Prostate gland (tissue), 2 donors: ENCODE results near the gene EEF1G.

Source experiments
- CTCF ChIP-seq, 4 experiments: fragments of 200-600 bp in 2 of 4; fragments of 450-650 bp in 2 of 4; sonication (generic) in 2 of 4; IDR thresholded peaks; 1 replicate in 3 of 4; 2 replicates in 1 of 4; pipeline ENCODE4 v1.5.1; 2016 to 2019; ENCODE audit warnings: antibody characterized with exemption in 4 of 4, mild to moderate bottlenecking in 2 of 4, moderate library complexity in 2 of 4
- POLR2A ChIP-seq: fragments of 450-650 bp; IDR thresholded peaks from one replicate; pipeline ENCODE4 v1.6.1; 2016; ENCODE audit warnings: antibody characterized with exemption, mild to moderate bottlenecking

- TF ChIP-seq CTCF (IDR thresholded peaks at IDR 0.05), result no peak
- TF ChIP-seq POLR2A, result no peak
These were observed 34.3 kb downstream of the EEF1G start for GRCh38 chr11:62539238-62539925.
